NCI-H128 (cell line): ENCODE measurements around the gene DUSP9.

ENCODE experiments used
- DNase-seq: peaks from one replicate; lab custom pipeline; 2025; ENCODE audit not compliant: unreplicated experiment; lab: John Stamatoyannopoulos, UW

The DUSP9 gene

GRCh38 chrX:153635788-153636668 lies 11.0 kb upstream of the DUSP9 start:
- no peak for DNase-seq

- no peak for DNase-seq
Measured at GRCh38 chrX:153636716-153637115, 10.3 kb upstream of the DUSP9 start.

GRCh38 chrX:153637121-153638040 lies 9.6 kb upstream of the DUSP9 start:
- no peak for DNase-seq

- no peak for DNase-seq
Measured at GRCh38 chrX:153638041-153638371, 9.0 kb upstream of the DUSP9 start.

- DNase-seq: no peak
Measured at GRCh38 chrX:153638436-153639176, 8.4 kb upstream of the DUSP9 start.

- no peak for DNase-seq
Measured at GRCh38 chrX:153639177-153640044, 7.6 kb upstream of the DUSP9 start.

- DNase-seq: no peak
Measured at GRCh38 chrX:153640045-153640686, 6.8 kb upstream of the DUSP9 start.

- DNase-seq: no peak
Measured at GRCh38 chrX:153640736-153641575, 6.0 kb upstream of the DUSP9 start.

GRCh38 chrX:153641627-153642026 lies 5.4 kb upstream of the DUSP9 start:
- DNase-seq: no peak

GRCh38 chrX:153642051-153642654 lies 4.8 kb upstream of the DUSP9 start:
- DNase-seq: no peak

- no peak for DNase-seq
Measured at GRCh38 chrX:153642655-153643430, 4.2 kb upstream of the DUSP9 start.

GRCh38 chrX:153643431-153644351 lies 3.3 kb upstream of the DUSP9 start:
- no peak for DNase-seq

GRCh38 chrX:153644356-153645125 lies 2.5 kb upstream of the DUSP9 start:
- no peak for DNase-seq

- no peak for DNase-seq
Measured at GRCh38 chrX:153645151-153645550, 1.9 kb upstream of the DUSP9 start.

GRCh38 chrX:153645921-153646488 lies 998 bp upstream of the DUSP9 start:
- DNase-seq: no peak
